GM23338 (cell line): Measurements from ENCODE around the gene LRRC25. TPM values are rescaled to one million over a fixed set of nuclear protein-coding genes. Genes with fewer than 3 reads are reported as not detected.

Source experiments
- ATAC-seq: fragments of 200-7000 bp; cut with Tn5 transposase; 3 replicates; pipeline ENCODE4 v1.9.1; 2020
- DNase-seq: peaks from one replicate; pipeline ENCODE4 v3.0.0-alpha.2; 2015; ENCODE audit warnings: low spot score
- H2AFZ ChIP-seq: fragments of 200-600 bp; sonication (generic); 2 replicates; pipeline ENCODE4 v1.8.0; 2016; ENCODE audit warnings: antibody characterized with exemption, mild to moderate bottlenecking, moderate library complexity
- H3F3A ChIP-seq: fragments of 200-600 bp; sonication (generic); replicated peaks from 2 replicates; pipeline ENCODE4 v1.8.0; 2017; ENCODE audit warnings: antibody characterized with exemption, mixed run types, low read depth
- H3K27ac ChIP-seq: fragments of 200-600 bp; sonication (generic); 2 replicates; pipeline ENCODE4 v1.6.1; 2016; ENCODE audit warnings: low read depth
- H3K27me3 ChIP-seq: fragments of 200-600 bp; sonication (generic); 2 replicates; pipeline ENCODE4 v1.8.0; 2016; ENCODE audit warnings: mild to moderate bottlenecking, mixed run types, moderate library complexity; ENCODE audit not compliant: insufficient read depth
- H3K36me3 ChIP-seq: fragments of 200-600 bp; sonication (generic); 2 replicates; pipeline ENCODE4 v1.8.0; 2016; ENCODE audit warnings: mild to moderate bottlenecking; ENCODE audit not compliant: insufficient read depth
- H3K4me1 ChIP-seq: fragments of 200-600 bp; sonication (generic); 2 replicates; pipeline ENCODE4 v1.8.0; 2016; ENCODE audit warnings: mild to moderate bottlenecking, moderate library complexity; ENCODE audit not compliant: insufficient read depth
- H3K4me2 ChIP-seq: fragments of 200-600 bp; sonication (generic); 2 replicates; pipeline ENCODE4 v1.7.1; 2017; ENCODE audit warnings: mixed run types
- H3K4me3 ChIP-seq: fragments of 200-600 bp; sonication (generic); 2 replicates; pipeline ENCODE4 v1.6.1; 2016; ENCODE audit warnings: mixed run types
- H3K79me2 ChIP-seq: fragments of 200-600 bp; sonication (generic); replicated peaks from 2 replicates; pipeline ENCODE4 v1.8.0; 2017; ENCODE audit warnings: mild to moderate bottlenecking; ENCODE audit not compliant: insufficient read depth
- H3K9me2 ChIP-seq: fragments of 200-600 bp; sonication (generic); 2 replicates; pipeline ENCODE4 v1.8.0; 2017; ENCODE audit not compliant: insufficient read depth
- H4K20me1 ChIP-seq: fragments of 200-600 bp; sonication (generic); replicated peaks from 2 replicates; pipeline ENCODE4 v1.8.0; 2017; ENCODE audit warnings: mild to moderate bottlenecking; ENCODE audit not compliant: insufficient read depth
- H3K27ac Mint-ChIP-seq: 2 replicates; pipeline ENCODE4 v1.8.0; 2020; ENCODE audit warnings: inconsistent platforms, mild to moderate bottlenecking, moderate library complexity, mixed read lengths
- H3K27me3 Mint-ChIP-seq: 3 replicates; pipeline ENCODE4 v1.8.0; 2022; ENCODE audit warnings: low read depth, mild to moderate bottlenecking, moderate library complexity, mixed read lengths, inconsistent platforms; ENCODE audit not compliant: insufficient read depth, poor library complexity
- H3K36me3 Mint-ChIP-seq: 3 replicates; pipeline ENCODE4 v1.8.0; 2021; ENCODE audit warnings: low read depth, mild to moderate bottlenecking, inconsistent platforms, moderate library complexity, mixed read lengths
- H3K4me1 Mint-ChIP-seq: 3 replicates; pipeline ENCODE4 v1.8.0; 2020; ENCODE audit warnings: mild to moderate bottlenecking, inconsistent platforms, mixed read lengths
- H3K4me3 Mint-ChIP-seq: 3 replicates; pipeline ENCODE4 v1.8.0; 2021; ENCODE audit warnings: moderate library complexity, mild to moderate bottlenecking, inconsistent platforms, mixed read lengths
- H3K9me3 Mint-ChIP-seq: 3 replicates; pipeline ENCODE4 v1.8.0; 2020; ENCODE audit warnings: moderate library complexity, mild to moderate bottlenecking, inconsistent platforms, mixed read lengths
- JUNB ChIP-seq: IDR thresholded peaks from one replicate; pipeline ENCODE4 v1.6.1; 2016; ENCODE audit warnings: antibody characterized with exemption; ENCODE audit not compliant: unreplicated experiment
- ZNF331 ChIP-seq: fragments of 250-450 bp; sonication (Bioruptor Pico); IDR thresholded peaks from 2 replicates; pipeline ENCODE4 v1.5.0; 2020; ENCODE audit warnings: low read depth, mild to moderate bottlenecking, moderate library complexity
- polyA plus RNA-seq: library from polyadenylated mRNA; unstranded; fragments of >200 nt; fragmentation: Nextera tagmentation; extraction: Ambion mirVana; gene quantifications from 2 replicates; pipeline ENCODE4 v1.2.1, GENCODE V29; 2016
- total RNA-seq: library from RNA; depleted of rRNA; stranded (reverse); fragments of >200 nt; shearing (Covaris generic); gene quantifications from 2 replicates; pipeline ENCODE4 v1.2.3, GENCODE V29; 2014
- TF ChIP-seq, protein P1 (sequence below): fragments of 250-450 bp; sonication (Bioruptor Pico); IDR thresholded peaks from 2 replicates; pipeline ENCODE4 v1.5.0; 2020; ENCODE audit warnings: mild to moderate bottlenecking, moderate library complexity
- TF ChIP-seq, protein P2 (sequence below), 2 experiments: fragments of 200-600 bp in 1 of 2; sonication (generic) in 1 of 2; conservative IDR thresholded peaks; 2 replicates each; pipeline versions ENCODE4 v1.5.1 to v1.6.1; 2016 to 2017; ENCODE audit warnings: antibody characterized with exemption in 2 of 2, low read depth in 2 of 2, mild to moderate bottlenecking in 2 of 2, moderate library complexity in 1 of 2

The LRRC25 gene
- total and polyA plus RNA-seq, 2 experiments from 2014 or later = 0.17 to 0.24 TPM

DNA sequence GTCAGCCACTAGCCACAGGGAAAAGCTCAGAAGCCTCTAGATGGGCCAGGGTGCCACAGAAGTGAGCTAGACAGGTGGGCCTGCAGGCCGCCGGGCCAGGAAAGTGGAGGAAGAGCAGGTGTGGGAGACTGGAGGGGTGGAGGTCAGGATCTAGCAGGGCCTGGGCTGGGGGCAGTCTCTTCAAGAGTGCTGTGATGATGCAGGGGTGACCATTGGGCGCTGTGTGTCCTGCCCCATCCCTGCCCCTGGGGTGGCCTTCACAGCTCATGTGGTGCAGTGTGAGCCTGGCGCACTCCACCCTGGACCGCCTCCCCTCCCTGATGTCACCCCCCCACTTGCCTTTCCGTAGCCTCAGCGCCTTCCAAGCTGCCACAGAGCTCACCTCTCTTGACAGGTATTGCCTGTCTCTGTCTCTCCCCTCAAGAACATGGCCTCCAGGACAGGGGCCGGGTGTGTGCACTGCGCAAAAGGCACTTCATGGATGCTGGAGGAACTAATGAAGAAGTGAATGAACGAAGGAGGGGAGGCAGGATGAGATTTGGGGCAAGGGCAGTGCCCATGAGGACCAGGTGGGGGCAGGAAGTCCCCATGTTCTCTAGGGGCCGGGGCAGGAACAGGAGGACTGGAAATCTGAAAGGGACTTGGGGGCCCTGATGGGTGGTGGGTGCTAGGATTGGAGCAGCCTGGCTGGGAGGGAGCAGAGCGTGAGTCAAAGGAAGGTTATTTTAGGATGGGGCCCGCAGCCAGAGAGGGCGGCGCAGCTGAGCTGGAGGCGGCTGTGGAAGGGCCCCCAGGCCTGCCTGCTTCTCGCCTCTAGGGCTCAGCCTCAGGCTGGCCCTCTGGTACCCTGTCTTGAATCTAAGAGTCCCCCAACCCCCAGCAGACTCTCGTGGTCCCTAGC, 28.3 kb upstream of the LRRC25 start:
- Mint-ChIP-seq H3K4me3 (no peak overlapping the region; the same call in 2 of the 3 replicates), H3K27ac (no peak overlapping the region), H3K36me3 (no peaks in the 10 kb centered on the region), H3K9me3 (no peaks in the 10 kb centered on the region), H3K4me1 (peaks cover 26% of the 10 kb centered on the region), H3K27me3 (peaks cover 21% of the 10 kb centered on the region)
- Histone ChIP-seq H3K4me2 (no peak overlapping the region), H3K4me1 (peaks cover 25% of the 10 kb centered on the region; the same call in 1 of the 2 replicates), H3K79me2 (no peaks in the 10 kb centered on the region), H3K27ac (no peak overlapping the region), H2AFZ (no peak overlapping the region), H3K36me3 (no peaks in the 10 kb centered on the region), H3F3A (no peaks in the 10 kb centered on the region; the same call in 1 of the 2 replicates), H3K9me2 (no peaks in the 10 kb centered on the region), H4K20me1 (peaks cover 6% of the 10 kb centered on the region; the same call in 1 of the 2 replicates), H3K4me3 (no peak overlapping the region), H3K27me3 (peaks cover 9% of the 10 kb centered on the region)
- TF ChIP-seq, protein P1, sequence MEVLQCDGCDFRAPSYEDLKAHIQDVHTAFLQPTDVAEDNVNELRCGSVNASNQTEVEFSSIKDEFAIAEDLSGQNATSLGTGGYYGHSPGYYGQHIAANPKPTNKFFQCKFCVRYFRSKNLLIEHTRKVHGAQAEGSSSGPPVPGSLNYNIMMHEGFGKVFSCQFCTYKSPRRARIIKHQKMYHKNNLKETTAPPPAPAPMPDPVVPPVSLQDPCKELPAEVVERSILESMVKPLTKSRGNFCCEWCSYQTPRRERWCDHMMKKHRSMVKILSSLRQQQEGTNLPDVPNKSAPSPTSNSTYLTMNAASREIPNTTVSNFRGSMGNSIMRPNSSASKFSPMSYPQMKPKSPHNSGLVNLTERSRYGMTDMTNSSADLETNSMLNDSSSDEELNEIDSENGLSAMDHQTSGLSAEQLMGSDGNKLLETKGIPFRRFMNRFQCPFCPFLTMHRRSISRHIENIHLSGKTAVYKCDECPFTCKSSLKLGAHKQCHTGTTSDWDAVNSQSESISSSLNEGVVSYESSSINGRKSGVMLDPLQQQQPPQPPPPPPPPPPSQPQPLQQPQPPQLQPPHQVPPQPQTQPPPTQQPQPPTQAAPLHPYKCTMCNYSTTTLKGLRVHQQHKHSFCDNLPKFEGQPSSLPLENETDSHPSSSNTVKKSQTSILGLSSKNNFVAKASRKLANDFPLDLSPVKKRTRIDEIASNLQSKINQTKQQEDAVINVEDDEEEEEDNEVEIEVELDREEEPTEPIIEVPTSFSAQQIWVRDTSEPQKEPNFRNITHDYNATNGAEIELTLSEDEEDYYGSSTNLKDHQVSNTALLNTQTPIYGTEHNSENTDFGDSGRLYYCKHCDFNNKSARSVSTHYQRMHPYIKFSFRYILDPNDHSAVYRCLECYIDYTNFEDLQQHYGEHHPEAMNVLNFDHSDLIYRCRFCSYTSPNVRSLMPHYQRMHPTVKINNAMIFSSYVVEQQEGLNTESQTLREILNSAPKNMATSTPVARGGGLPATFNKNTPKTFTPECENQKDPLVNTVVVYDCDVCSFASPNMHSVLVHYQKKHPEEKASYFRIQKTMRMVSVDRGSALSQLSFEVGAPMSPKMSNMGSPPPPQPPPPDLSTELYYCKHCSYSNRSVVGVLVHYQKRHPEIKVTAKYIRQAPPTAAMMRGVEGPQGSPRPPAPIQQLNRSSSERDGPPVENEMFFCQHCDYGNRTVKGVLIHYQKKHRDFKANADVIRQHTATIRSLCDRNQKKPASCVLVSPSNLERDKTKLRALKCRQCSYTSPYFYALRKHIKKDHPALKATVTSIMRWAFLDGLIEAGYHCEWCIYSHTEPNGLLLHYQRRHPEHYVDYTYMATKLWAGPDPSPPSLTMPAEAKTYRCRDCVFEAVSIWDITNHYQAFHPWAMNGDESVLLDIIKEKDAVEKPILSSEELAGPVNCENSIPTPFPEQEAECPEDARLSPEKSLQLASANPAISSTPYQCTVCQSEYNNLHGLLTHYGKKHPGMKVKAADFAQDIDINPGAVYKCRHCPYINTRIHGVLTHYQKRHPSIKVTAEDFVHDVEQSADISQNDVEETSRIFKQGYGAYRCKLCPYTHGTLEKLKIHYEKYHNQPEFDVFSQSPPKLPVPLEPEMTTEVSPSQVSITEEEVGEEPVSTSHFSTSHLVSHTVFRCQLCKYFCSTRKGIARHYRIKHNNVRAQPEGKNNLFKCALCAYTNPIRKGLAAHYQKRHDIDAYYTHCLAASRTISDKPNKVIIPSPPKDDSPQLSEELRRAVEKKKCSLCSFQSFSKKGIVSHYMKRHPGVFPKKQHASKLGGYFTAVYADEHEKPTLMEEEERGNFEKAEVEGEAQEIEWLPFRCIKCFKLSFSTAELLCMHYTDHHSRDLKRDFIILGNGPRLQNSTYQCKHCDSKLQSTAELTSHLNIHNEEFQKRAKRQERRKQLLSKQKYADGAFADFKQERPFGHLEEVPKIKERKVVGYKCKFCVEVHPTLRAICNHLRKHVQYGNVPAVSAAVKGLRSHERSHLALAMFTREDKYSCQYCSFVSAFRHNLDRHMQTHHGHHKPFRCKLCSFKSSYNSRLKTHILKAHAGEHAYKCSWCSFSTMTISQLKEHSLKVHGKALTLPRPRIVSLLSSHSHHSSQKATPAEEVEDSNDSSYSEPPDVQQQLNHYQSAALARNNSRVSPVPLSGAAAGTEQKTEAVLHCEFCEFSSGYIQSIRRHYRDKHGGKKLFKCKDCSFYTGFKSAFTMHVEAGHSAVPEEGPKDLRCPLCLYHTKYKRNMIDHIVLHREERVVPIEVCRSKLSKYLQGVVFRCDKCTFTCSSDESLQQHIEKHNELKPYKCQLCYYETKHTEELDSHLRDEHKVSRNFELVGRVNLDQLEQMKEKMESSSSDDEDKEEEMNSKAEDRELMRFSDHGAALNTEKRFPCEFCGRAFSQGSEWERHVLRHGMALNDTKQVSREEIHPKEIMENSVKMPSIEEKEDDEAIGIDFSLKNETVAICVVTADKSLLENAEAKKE = no peak
- TF ChIP-seq ZNF331 (CRISPR knock-in tag) (no peak), JUNB (no peak)
- TF ChIP-seq, protein P2, sequence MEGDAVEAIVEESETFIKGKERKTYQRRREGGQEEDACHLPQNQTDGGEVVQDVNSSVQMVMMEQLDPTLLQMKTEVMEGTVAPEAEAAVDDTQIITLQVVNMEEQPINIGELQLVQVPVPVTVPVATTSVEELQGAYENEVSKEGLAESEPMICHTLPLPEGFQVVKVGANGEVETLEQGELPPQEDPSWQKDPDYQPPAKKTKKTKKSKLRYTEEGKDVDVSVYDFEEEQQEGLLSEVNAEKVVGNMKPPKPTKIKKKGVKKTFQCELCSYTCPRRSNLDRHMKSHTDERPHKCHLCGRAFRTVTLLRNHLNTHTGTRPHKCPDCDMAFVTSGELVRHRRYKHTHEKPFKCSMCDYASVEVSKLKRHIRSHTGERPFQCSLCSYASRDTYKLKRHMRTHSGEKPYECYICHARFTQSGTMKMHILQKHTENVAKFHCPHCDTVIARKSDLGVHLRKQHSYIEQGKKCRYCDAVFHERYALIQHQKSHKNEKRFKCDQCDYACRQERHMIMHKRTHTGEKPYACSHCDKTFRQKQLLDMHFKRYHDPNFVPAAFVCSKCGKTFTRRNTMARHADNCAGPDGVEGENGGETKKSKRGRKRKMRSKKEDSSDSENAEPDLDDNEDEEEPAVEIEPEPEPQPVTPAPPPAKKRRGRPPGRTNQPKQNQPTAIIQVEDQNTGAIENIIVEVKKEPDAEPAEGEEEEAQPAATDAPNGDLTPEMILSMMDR (conservative IDR thresholded peaks at IDR 0.05; ENCODE audit: low read depth in 2 of 2) = peak; percentile 9 to 24; a peak in 1 of 4 replicates
- ATAC-seq (no peak), DNase-seq (peak; percentile 26)
